Skeletal muscle satellite cell (primary cell): ENCODE data around the gene DYNC1I1.

Experiments
- H3K27me3 ChIP-seq: 2 replicates; pipeline ENCODE4 v1.7.0; 2013; ENCODE audit warnings: low read length; ENCODE audit not compliant: control insufficient read depth, insufficient read depth
- H3K36me3 ChIP-seq: 2 replicates; pipeline ENCODE4 v1.7.0; 2013; ENCODE audit warnings: mild to moderate bottlenecking, control low read depth, low read length; ENCODE audit not compliant: insufficient read depth
- H3K4me1 ChIP-seq: 2 replicates; pipeline ENCODE4 v1.7.0; 2013; ENCODE audit warnings: low read length; ENCODE audit not compliant: control insufficient read depth, insufficient read depth
- H3K4me2 ChIP-seq: 2 replicates; pipeline ENCODE4 v1.7.0; 2013; ENCODE audit warnings: mild to moderate bottlenecking, low read length
- H3K4me3 ChIP-seq: 2 replicates; pipeline ENCODE4 v1.7.0; 2013; ENCODE audit warnings: low read length
- H3K9ac ChIP-seq: 2 replicates; pipeline ENCODE4 v1.7.0; 2013; ENCODE audit warnings: mild to moderate bottlenecking, low read depth, low read length, moderate library complexity
- H3K9me3 ChIP-seq: replicated peaks from 2 replicates; pipeline ENCODE4 v1.7.0; 2013; ENCODE audit warnings: mild to moderate bottlenecking, control low read depth, low read length

The DYNC1I1 gene

DNA sequence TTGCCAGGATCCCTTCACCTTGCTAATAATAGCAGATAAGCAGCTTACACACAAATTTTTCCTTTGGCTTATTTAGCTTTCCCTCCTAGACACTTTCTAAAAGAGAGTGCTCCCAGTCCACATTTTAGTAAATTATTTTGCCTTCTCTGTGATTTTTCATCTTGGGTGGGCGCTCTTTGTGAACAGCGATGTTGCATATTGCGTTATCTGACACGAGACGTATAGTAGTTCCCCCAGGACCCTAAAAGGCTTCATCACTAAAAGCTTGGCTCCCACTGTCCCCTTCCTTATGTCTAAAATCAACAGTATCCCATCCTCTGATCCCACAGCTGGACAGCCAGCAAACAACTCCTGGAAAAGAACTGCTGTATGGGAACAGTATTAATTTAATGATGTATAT, 232.9 kb downstream of the DYNC1I1 start:
- Histone ChIP-seq H3K27me3 (no peaks in the 10 kb centered on the region), H3K4me3 (no peak overlapping the region), H3K4me1 (no peaks in the 10 kb centered on the region)

DNA sequence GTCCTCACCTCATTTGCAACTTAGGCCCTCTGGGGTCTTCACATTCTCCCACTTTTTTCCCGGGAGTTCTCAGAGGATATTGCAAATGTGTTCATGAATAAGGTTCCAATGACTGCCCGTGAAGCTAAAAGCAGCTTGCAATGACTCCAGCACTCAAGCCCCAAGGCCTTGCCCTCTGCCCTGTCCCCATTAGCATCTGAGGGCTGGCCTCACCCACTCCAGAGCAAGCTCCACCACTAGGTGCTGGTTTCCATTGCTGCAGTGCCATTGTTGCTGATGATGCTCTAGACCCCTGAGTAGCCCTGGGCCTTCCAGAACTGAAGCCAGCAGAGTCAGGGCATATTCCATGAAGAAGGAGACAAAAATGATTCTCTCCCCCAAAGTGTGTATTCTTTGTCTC, 236.8 kb downstream of the DYNC1I1 start:
- Histone ChIP-seq H3K4me2 (no peak overlapping the region), H3K9me3 (no peaks in the 10 kb centered on the region), H3K27me3 (no peaks in the 10 kb centered on the region), H3K4me1 (no peaks in the 10 kb centered on the region), H3K4me3 (no peak overlapping the region), H3K36me3 (no peaks in the 10 kb centered on the region), H3K9ac (no peak overlapping the region)

More for the DNA sequence above, 232.9 kb downstream of the DYNC1I1 start:
- Histone ChIP-seq H3K36me3 (no peaks in the 10 kb centered on the region), H3K9ac (no peak overlapping the region), H3K4me2 (no peak overlapping the region), H3K9me3 (no peaks in the 10 kb centered on the region)

- Histone ChIP-seq H3K4me2 (no peak overlapping the region), H3K27me3 (no peaks in the 10 kb centered on the region), H3K4me3 (no peak overlapping the region)
Measured at GRCh38 chr7:96013836-96014235, 241.5 kb downstream of the DYNC1I1 start.

GRCh38 chr7:96014617-96015016, 242.3 kb downstream of the DYNC1I1 start:
- Histone ChIP-seq H3K9ac (no peak overlapping the region), H3K4me2 (no peak overlapping the region), H3K4me1 (no peaks in the 10 kb centered on the region), H3K4me3 (no peak overlapping the region), H3K36me3 (no peaks in the 10 kb centered on the region), H3K27me3 (no peaks in the 10 kb centered on the region), H3K9me3 (no peaks in the 10 kb centered on the region)

More at GRCh38 chr7:96013836-96014235, 241.5 kb downstream of the DYNC1I1 start:
- Histone ChIP-seq H3K9ac (no peak overlapping the region), H3K36me3 (no peaks in the 10 kb centered on the region), H3K4me1 (no peaks in the 10 kb centered on the region), H3K9me3 (no peaks in the 10 kb centered on the region)

GRCh38 chr7:96016056-96016586, 243.8 kb downstream of the DYNC1I1 start:
- Histone ChIP-seq H3K4me2 (no peak overlapping the region), H3K36me3 (no peaks in the 10 kb centered on the region), H3K4me1 (no peaks in the 10 kb centered on the region), H3K9me3 (no peaks in the 10 kb centered on the region), H3K27me3 (no peaks in the 10 kb centered on the region), H3K4me3 (no peak overlapping the region), H3K9ac (no peak overlapping the region)

- Histone ChIP-seq H3K4me2 (no peak overlapping the region), H3K9me3 (no peaks in the 10 kb centered on the region), H3K36me3 (no peaks in the 10 kb centered on the region), H3K4me3 (no peak overlapping the region), H3K27me3 (no peaks in the 10 kb centered on the region), H3K4me1 (no peaks in the 10 kb centered on the region), H3K9ac (no peak overlapping the region)
Measured at GRCh38 chr7:96016735-96017134, 244.4 kb downstream of the DYNC1I1 start.

DNA sequence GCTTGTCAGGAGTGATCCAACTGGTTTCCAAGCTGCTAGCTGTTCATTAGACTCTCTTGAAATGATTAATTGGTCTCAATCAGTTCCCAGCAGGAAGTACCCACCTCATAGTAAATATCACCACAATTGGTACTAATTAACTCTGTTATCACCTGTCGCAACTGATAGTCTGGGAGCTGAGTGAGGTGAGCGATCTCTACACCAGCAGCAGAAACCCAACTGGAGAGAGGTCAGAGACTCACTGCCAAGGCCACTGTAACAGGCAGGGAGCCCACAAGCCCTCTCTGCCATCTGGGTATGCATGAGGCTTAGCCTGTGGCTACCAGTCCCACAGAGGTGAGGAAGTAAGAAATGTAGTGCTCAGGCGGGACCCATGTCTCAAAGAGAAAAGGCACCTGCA, 245.5 kb downstream of the DYNC1I1 start:
- Histone ChIP-seq H3K4me3 (no peak overlapping the region), H3K4me2 (no peak overlapping the region), H3K36me3 (no peaks in the 10 kb centered on the region), H3K9me3 (no peaks in the 10 kb centered on the region), H3K9ac (no peak overlapping the region), H3K27me3 (no peaks in the 10 kb centered on the region), H3K4me1 (no peaks in the 10 kb centered on the region)

DNA sequence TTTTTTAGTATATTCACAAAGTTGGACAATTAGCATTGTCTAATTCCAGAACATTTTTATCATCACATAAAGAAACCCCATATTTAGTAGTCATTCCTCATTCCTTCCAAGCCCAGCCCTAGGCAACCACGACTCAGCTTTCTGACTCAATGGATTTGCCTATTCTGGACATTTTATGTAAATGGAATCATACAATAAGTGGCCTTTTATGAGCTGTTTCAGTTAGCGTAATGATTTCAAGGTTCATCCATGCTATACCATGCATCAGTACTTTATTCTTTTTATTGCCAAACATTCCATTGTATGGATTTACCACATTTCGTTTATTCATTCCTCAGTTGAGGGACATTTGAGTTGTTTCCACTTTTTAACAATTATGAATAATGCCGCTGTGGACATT, 249.2 kb downstream of the DYNC1I1 start:
- Histone ChIP-seq H3K4me1 (no peaks in the 10 kb centered on the region), H3K36me3 (no peaks in the 10 kb centered on the region), H3K4me2 (no peak overlapping the region), H3K4me3 (no peak overlapping the region), H3K27me3 (no peaks in the 10 kb centered on the region), H3K9ac (no peak overlapping the region), H3K9me3 (no peaks in the 10 kb centered on the region)

DNA sequence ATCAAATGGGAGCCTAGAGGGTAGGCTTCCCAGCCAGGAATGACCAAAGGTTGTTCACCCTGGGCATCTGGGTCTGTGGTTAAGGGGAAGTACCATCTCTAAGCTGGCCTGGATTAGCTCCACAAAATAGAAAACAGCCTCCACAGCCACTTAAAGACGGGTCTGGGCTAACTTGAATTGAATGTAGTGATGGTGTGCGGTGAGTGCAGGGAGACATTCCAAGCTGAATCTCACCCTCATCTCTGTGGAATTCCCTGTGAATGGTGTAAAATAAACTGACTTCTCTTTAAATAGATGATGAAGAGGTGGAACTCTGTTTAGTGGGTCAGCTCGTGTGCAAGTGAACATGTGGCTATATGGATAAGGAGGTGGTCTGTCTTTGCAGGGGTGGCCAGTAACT, 251.0 kb downstream of the DYNC1I1 start:
- Histone ChIP-seq H3K27me3 (no peaks in the 10 kb centered on the region), H3K4me3 (no peak overlapping the region), H3K4me1 (no peaks in the 10 kb centered on the region), H3K9ac (no peak overlapping the region), H3K36me3 (no peaks in the 10 kb centered on the region), H3K9me3 (no peaks in the 10 kb centered on the region), H3K4me2 (no peak overlapping the region)

GRCh38 chr7:96026010-96026409, 253.7 kb downstream of the DYNC1I1 start:
- Histone ChIP-seq H3K4me3 (no peak overlapping the region), H3K27me3 (no peaks in the 10 kb centered on the region), H3K9ac (no peak overlapping the region), H3K4me2 (no peak overlapping the region), H3K4me1 (no peaks in the 10 kb centered on the region), H3K36me3 (no peaks in the 10 kb centered on the region), H3K9me3 (no peaks in the 10 kb centered on the region)

DNA sequence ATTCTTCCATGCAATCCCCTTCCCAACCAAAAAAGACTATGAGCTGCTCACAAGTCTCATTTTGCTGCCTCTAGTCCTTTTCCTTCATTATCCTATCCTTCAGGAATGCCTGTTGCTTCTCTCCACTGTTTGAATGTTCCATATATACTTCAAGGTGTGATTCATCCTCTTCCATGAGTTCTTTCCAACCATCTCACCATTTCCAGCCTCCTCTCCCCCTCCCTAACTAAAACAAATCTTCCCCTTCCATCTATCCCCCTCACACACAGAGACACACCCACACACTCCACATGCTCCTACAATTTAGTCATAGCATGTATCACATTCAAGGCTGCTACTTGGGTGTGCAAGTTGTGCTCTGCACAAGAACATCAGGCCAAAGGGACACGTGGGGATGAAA, 254.3 kb downstream of the DYNC1I1 start:
- no peaks in the 10 kb centered on the region for H3K36me3 ChIP-seq
- H3K4me3 ChIP-seq = no peak overlapping the region
- H3K9ac ChIP-seq = no peak overlapping the region
- H3K4me1 ChIP-seq = no peaks in the 10 kb centered on the region
- H3K27me3 ChIP-seq = no peaks in the 10 kb centered on the region
- H3K4me2 ChIP-seq = no peak overlapping the region
- H3K9me3 ChIP-seq = no peaks in the 10 kb centered on the region

DNA sequence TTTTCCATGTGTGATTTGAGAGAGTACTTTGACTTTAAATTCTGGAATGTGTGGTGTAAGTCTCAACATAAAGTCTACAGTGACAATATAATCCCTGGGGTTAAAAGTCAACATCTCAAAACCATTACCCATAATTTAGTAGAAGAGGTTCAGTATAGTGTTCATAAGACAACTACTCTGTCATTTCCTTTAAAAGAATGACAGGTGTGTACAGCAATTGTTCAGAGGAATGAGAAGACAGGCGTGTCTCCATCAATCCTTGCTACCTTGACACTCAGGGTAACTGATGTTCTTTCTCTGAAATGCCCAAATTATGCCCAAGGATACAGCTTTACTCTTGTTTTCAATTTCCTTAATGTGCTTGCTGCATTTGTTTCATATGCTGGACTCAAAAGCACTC, 256.4 kb downstream of the DYNC1I1 start:
- H3K27me3 ChIP-seq = no peaks in the 10 kb centered on the region
- H3K36me3 ChIP-seq = no peaks in the 10 kb centered on the region
- H3K4me3 ChIP-seq = no peak overlapping the region
- H3K4me1 ChIP-seq = no peaks in the 10 kb centered on the region
- H3K4me2 ChIP-seq = no peak overlapping the region
- H3K9ac ChIP-seq = no peak overlapping the region
- H3K9me3 ChIP-seq = no peaks in the 10 kb centered on the region
